Measurements from ENCODE around the gene SCGN.

The SCGN gene

GRCh38 chr6:25661129-25661779 lies 9.2 kb downstream of the SCGN start:
- no peak for DNase-seq (ENCODE audit: low read depth)
- TF ChIP-seq, protein P1, sequence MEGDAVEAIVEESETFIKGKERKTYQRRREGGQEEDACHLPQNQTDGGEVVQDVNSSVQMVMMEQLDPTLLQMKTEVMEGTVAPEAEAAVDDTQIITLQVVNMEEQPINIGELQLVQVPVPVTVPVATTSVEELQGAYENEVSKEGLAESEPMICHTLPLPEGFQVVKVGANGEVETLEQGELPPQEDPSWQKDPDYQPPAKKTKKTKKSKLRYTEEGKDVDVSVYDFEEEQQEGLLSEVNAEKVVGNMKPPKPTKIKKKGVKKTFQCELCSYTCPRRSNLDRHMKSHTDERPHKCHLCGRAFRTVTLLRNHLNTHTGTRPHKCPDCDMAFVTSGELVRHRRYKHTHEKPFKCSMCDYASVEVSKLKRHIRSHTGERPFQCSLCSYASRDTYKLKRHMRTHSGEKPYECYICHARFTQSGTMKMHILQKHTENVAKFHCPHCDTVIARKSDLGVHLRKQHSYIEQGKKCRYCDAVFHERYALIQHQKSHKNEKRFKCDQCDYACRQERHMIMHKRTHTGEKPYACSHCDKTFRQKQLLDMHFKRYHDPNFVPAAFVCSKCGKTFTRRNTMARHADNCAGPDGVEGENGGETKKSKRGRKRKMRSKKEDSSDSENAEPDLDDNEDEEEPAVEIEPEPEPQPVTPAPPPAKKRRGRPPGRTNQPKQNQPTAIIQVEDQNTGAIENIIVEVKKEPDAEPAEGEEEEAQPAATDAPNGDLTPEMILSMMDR (IDR thresholded peaks at IDR 0.05; ENCODE audit: insufficient read depth, low read depth, low read length, missing control alignments) = no peak
- no peak overlapping the region for H3K4me3 ChIP-seq (ENCODE audit: low read length)

- DNase-seq (ENCODE audit: low read depth) = no peak
- TF ChIP-seq, protein P1 (IDR thresholded peaks at IDR 0.05; ENCODE audit: insufficient read depth, low read depth, low read length, missing control alignments) = no peak
- H3K4me3 ChIP-seq (ENCODE audit: low read length) = no peak overlapping the region
These were observed 13.4 kb downstream of the SCGN start for GRCh38 chr6:25665455-25665854.

- no peak for DNase-seq (ENCODE audit: low read depth)
- TF ChIP-seq, protein P1 (IDR thresholded peaks at IDR 0.05; ENCODE audit: insufficient read depth, low read depth, low read length, missing control alignments) = no peak
- no peak overlapping the region for H3K4me3 ChIP-seq (ENCODE audit: low read length)
These were observed 17.4 kb downstream of the SCGN start for GRCh38 chr6:25669413-25669812.

- DNase-seq (ENCODE audit: low read depth) = no peak
- TF ChIP-seq, protein P1 (IDR thresholded peaks at IDR 0.05; ENCODE audit: insufficient read depth, low read depth, low read length, missing control alignments) = no peak
These were observed 18.2 kb downstream of the SCGN start for GRCh38 chr6:25670208-25670607.

DNA sequence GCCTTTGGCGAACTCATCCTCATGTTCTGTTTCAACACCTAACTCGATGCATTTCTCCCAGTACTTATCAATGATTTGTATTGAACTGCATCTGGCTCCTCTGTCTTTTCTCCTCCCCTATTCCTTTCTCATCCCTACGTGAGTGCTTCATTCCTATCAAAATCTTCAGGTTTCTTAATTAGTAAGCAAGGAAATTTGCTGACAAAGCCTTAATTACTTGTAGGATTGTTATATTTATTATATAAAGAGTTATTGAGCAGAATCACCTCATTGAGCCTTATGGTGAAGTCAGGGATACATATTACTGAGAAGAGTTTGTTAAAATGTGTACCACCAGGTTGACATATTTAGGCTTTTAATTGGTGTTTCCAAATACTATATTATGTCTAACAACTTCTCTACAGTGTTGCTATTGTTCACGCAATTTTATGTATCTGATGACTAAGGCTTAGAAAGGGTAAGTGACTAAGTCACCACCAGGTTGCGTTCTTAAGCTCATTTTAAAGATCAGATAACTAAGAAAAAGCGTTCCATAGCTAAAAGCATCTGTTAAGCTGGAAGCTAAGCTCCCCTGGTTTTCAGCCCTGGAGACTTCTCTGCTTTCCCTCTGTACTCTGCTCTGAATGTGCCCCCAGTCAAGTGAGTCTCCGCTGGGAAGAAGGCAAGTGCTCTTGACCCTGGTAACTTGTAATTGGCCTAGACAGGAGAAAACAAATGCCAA lies 18.9 kb downstream of the SCGN start:
- TF ChIP-seq, protein P1 (IDR thresholded peaks at IDR 0.05; ENCODE audit: insufficient read depth, low read depth, low read length, missing control alignments) = peak; percentile 14

More at GRCh38 chr6:25670208-25670607, 18.2 kb downstream of the SCGN start:
- H3K4me3 ChIP-seq (ENCODE audit: low read length) = no peak overlapping the region

DNA sequence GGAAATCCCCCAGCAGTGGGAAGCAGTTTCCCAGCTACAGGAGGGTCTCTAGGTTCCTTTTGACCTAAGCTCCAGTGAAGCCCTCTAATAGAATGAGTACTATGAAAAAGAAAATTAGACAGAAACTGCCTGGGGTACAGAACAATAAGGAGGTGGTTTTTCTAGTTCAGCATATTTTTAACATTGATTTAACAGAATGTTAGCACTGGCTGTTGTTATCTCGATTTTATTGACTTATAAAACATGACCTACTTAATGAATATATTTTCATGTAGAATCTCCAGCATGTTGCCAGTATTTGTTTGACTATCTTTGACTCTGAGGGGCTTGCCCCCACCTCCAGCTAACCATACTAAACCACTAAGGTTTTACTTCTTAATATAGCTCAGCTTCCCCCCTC lies 19.6 kb downstream of the SCGN start:
- no peak overlapping the region for H3K4me3 ChIP-seq (ENCODE audit: low read length)
- TF ChIP-seq, protein P1 (IDR thresholded peaks at IDR 0.05; ENCODE audit: insufficient read depth, low read depth, low read length, missing control alignments) = no peak
- DNase-seq (ENCODE audit: low read depth) = no peak

More for the DNA sequence above, 18.9 kb downstream of the SCGN start:
- no peak overlapping the region for H3K4me3 ChIP-seq (ENCODE audit: low read length)
- DNase-seq (ENCODE audit: low read depth) = peak; percentile 58

All from epithelial cell of esophagus (primary cell).